Transverse colon (tissue), 4 donors: ENCODE measurements around the gene NLRP4. TPM values are rescaled to one million over a fixed set of nuclear protein-coding genes. Genes with fewer than 3 reads are reported as not detected.

ENCODE experiments used
- DNase-seq: peaks from one replicate; pipeline ENCODE4 v3.0.0-alpha.2; 2019
- H3K27ac ChIP-seq, 4 donors: fragments of 200-600 bp; sonication (generic); 2 replicates each; pipeline ENCODE4 v1.5.1; 2016 to 2018; ENCODE audit warnings: inconsistent platforms in 4 of 4
- H3K27me3 ChIP-seq: fragments of 200-600 bp; sonication (generic); 2 replicates; pipeline ENCODE4 v1.5.1; 2017; ENCODE audit warnings: inconsistent platforms
- H3K36me3 ChIP-seq, 4 donors: fragments of 200-600 bp; sonication (generic); 2 replicates each; pipeline ENCODE4 v1.5.1; 2017 to 2019; ENCODE audit warnings: inconsistent platforms in 4 of 4
- H3K4me1 ChIP-seq, 4 donors: fragments of 200-600 bp; sonication (generic); 2 replicates each; pipeline ENCODE4 v1.5.1; 2017 to 2020; ENCODE audit warnings: inconsistent platforms in 4 of 4
- H3K4me3 ChIP-seq, 4 donors: fragments of 200-600 bp; sonication (generic); 1 replicate in 1 of 4; 2 replicates in 3 of 4; pipeline versions ENCODE4 v1.5.1 to v1.6.1; 2017 to 2019; ENCODE audit warnings: inconsistent platforms in 4 of 4
- H3K9me3 ChIP-seq, 2 donors: fragments of 200-600 bp; sonication (generic); 2 replicates each; pipeline ENCODE4 v1.5.1; 2017 to 2019; ENCODE audit warnings: inconsistent platforms in 2 of 2
- EP300 ChIP-seq: sonication (generic); formaldehyde crosslinking; IDR thresholded peaks from one replicate; pipeline ENCODE4 v1.6.1; 2017; ENCODE audit warnings: antibody characterized with exemption, low read depth
- POLR2A ChIP-seq: fragments of 450-650 bp; IDR thresholded peaks from one replicate; pipeline ENCODE4 v1.6.1; 2016; ENCODE audit warnings: antibody characterized with exemption, mild to moderate bottlenecking, moderate library complexity
- POLR2AphosphoS5 ChIP-seq, 3 donors: sonication (generic); formaldehyde crosslinking; IDR thresholded peaks; one replicate each; pipeline ENCODE4 v1.6.1; 2016; ENCODE audit warnings: antibody characterized with exemption in 3 of 3
- WGBS, 2 donors: methylation state at CpG; one replicate each; pipeline ENCODE4 v1.1.5; 2018; ENCODE audit warnings: low coverage in 1 of 2; 5-methylcytosine and 5-hydroxymethylcytosine counted together
- in situ Hi-C, 4 donors: fragments of 200-750 bp; cut with MboI; loops; one replicate each; pipeline versions ENCODE4 v1.15.0 to v1.15.1; 2017; ENCODE audit warnings: low sequenced_read_pairs in 3 of 4, low pct_ligation_motif_present in 1 of 4, low pct_unique_long_range_greater_than_20kb in 1 of 4
- intact Hi-C: fragments of 100-400 bp; cut with DNase I; formaldehyde crosslinking; loops from one replicate; pipeline ENCODE4 v1.15.1; 2023; ENCODE audit warnings: low total_unique reads
- total RNA-seq, 4 donors: library from RNA; depleted of rRNA; stranded (reverse); fragments of >200 nt; gene quantifications; one replicate each; pipeline ENCODE4 v1.1.0, GENCODE V29; 2016
- TF ChIP-seq, protein P1 (sequence below), 5 experiments: fragments of 200-600 bp in 3 of 5; fragments of 450-650 bp in 2 of 5; sonication (generic) in 3 of 5; IDR thresholded peaks; 1 replicate in 2 of 5; 2 replicates in 3 of 5; pipeline ENCODE4 v1.5.1; 2016 to 2017; ENCODE audit warnings: antibody characterized with exemption in 5 of 5, inconsistent platforms in 3 of 5, mild to moderate bottlenecking in 2 of 5, moderate library complexity in 1 of 5

NLRP4 gene, protein sequence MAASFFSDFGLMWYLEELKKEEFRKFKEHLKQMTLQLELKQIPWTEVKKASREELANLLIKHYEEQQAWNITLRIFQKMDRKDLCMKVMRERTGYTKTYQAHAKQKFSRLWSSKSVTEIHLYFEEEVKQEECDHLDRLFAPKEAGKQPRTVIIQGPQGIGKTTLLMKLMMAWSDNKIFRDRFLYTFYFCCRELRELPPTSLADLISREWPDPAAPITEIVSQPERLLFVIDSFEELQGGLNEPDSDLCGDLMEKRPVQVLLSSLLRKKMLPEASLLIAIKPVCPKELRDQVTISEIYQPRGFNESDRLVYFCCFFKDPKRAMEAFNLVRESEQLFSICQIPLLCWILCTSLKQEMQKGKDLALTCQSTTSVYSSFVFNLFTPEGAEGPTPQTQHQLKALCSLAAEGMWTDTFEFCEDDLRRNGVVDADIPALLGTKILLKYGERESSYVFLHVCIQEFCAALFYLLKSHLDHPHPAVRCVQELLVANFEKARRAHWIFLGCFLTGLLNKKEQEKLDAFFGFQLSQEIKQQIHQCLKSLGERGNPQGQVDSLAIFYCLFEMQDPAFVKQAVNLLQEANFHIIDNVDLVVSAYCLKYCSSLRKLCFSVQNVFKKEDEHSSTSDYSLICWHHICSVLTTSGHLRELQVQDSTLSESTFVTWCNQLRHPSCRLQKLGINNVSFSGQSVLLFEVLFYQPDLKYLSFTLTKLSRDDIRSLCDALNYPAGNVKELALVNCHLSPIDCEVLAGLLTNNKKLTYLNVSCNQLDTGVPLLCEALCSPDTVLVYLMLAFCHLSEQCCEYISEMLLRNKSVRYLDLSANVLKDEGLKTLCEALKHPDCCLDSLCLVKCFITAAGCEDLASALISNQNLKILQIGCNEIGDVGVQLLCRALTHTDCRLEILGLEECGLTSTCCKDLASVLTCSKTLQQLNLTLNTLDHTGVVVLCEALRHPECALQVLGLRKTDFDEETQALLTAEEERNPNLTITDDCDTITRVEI
- not detected for total RNA-seq

DNA sequence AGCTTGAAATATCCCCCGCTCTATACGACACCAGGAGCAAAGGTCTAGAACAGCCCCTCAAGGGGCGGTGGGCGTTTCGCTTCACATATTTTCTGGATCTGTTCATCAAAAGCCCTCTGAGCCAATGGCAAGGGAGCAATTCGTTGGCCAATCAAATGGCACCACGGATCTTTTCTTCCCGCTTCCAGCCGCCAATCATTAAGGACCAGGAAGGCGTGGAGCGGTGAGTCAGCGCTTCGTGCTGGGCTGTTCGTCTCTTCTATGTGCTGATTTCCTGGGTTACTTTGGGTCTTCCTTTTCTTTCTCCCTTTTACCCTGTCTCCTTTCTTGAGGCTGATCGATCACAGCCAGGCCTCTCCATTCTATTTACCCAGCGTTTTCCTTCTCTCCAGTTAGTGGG lies at the start of gene NLRP4:
Gene NLRP4, plus strand, starts transcription at position 201 of the 400 bp plus-strand sequence. CDS start 15,541 bp downstream, outside the sequence.
- in situ Hi-C loops (no loop called here), intact Hi-C loops (no loop called here)
- TF ChIP-seq POLR2A (no peak), EP300 (no peak), POLR2AphosphoS5 (IDR thresholded peaks at IDR 0.05) (no peak)
- TF ChIP-seq, protein P1, sequence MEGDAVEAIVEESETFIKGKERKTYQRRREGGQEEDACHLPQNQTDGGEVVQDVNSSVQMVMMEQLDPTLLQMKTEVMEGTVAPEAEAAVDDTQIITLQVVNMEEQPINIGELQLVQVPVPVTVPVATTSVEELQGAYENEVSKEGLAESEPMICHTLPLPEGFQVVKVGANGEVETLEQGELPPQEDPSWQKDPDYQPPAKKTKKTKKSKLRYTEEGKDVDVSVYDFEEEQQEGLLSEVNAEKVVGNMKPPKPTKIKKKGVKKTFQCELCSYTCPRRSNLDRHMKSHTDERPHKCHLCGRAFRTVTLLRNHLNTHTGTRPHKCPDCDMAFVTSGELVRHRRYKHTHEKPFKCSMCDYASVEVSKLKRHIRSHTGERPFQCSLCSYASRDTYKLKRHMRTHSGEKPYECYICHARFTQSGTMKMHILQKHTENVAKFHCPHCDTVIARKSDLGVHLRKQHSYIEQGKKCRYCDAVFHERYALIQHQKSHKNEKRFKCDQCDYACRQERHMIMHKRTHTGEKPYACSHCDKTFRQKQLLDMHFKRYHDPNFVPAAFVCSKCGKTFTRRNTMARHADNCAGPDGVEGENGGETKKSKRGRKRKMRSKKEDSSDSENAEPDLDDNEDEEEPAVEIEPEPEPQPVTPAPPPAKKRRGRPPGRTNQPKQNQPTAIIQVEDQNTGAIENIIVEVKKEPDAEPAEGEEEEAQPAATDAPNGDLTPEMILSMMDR (IDR thresholded peaks at IDR 0.05): no peak
- Histone ChIP-seq H3K27me3 (peaks cover 5% of the 10 kb centered on the region), H3K9me3 (peaks cover 0 to under 1% of the 10 kb centered on the region in 2 donors), H3K4me3 (no peak within 1 kb of the TSS), H3K4me1 (no peaks in the 10 kb centered on the region), H3K27ac (no peak within 1 kb of the TSS), H3K36me3 (no peaks in the 10 kb centered on the region)
- WGBS, 2 donors: 89% methylated on average over 6 to 16 of the region's 16 CpGs
- DNase-seq: no peak

DNA sequence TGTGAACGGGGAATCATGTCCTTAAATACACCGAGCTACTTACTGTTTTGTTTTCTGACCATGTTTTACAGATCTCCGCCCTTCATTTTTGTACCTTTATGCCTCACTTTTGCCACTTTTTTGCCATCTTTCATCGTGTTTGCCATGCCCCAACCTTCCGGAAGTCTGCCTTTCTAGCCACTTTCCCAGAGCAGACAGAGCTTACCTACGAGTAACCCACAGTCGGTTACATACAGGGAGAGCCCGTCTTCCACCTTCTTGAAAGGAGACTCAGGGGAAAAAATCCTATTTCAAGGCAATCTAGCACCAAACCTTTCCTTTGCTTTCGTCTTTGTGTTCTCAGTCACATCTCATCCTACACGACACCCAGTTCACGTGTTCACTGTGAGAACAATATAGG lies 41.3 kb upstream of the NLRP4 start:
- Histone ChIP-seq H3K4me1 (no peaks in the 10 kb centered on the region), H3K27ac (no peak overlapping the region), H3K36me3 (no peaks in the 10 kb centered on the region), H3K4me3 (no peak overlapping the region), H3K27me3 (no peaks in the 10 kb centered on the region), H3K9me3 (no peaks in the 10 kb centered on the region)
- in situ Hi-C loops: no loop called here
- WGBS, 2 donors: 86 to 93% methylated on average over 10 to 11 of the region's 11 CpGs
- no peak for DNase-seq
- TF ChIP-seq POLR2AphosphoS5 (IDR thresholded peaks at IDR 0.05): no peak
- no peak for TF ChIP-seq POLR2A
- no peak for TF ChIP-seq EP300
- TF ChIP-seq, protein P1 (IDR thresholded peaks at IDR 0.05): no peak
- intact Hi-C loops: no loop called here

DNA sequence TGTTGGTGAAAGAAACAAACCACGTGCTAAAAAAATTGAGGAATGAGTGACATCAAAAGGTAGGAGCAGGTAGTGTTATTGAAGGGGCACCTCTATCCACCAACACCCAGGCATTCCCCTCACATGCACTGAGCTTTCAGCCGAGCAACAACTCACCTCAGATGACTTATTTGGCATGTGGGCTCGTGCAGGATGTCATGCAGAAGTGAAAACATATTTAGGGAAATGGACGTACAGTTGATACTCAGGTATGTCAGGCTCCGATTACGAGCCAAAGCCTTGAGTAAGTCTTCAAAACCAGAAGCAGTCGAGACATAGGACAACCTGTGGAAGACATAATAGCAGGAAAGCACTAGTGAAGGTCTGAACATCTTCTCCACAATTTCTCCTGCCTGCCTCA lies 34.9 kb upstream of the NLRP4 start:
- in situ Hi-C loops (no loop called here), intact Hi-C loops (no loop called here)
- WGBS, 2 donors: 14 to 67% methylated on average over 1 to 7 of the region's 7 CpGs
- H3K27me3 ChIP-seq: no peaks in the 10 kb centered on the region
- no peaks in the 10 kb centered on the region for H3K36me3 ChIP-seq
- no peak overlapping the region for H3K4me3 ChIP-seq
- no peaks in the 10 kb centered on the region for H3K4me1 ChIP-seq
- H3K27ac ChIP-seq: no peak overlapping the region
- DNase-seq: no peak
- H3K9me3 ChIP-seq: no peaks in the 10 kb centered on the region
- no peak for TF ChIP-seq POLR2AphosphoS5 (IDR thresholded peaks at IDR 0.05)
- TF ChIP-seq, protein P1 (IDR thresholded peaks at IDR 0.05): no peak
- no peak for TF ChIP-seq EP300
- no peak for TF ChIP-seq POLR2A

DNA sequence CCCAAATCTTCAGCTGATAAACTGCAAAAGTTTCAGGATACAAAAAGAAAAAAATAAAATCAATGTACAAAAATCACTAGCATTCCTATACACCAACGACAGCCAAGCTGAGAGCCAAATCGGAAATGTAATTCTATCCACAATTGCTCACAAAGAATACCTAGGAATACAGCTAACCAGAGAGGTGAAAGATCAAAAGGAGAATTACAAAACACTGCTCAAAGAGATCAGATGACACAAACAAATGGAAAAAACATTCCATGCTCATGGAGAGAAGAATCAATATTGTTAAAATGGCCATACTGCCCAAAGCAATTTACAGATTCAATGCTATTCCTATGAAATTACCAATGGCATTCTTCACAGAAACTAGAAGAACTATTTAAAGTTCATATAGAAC lies 34.1 kb upstream of the NLRP4 start:
- Histone ChIP-seq H3K4me3 (no peak overlapping the region), H3K36me3 (no peaks in the 10 kb centered on the region), H3K4me1 (no peaks in the 10 kb centered on the region), H3K27me3 (no peaks in the 10 kb centered on the region), H3K27ac (no peak overlapping the region), H3K9me3 (no peaks in the 10 kb centered on the region)
- intact Hi-C loops: no loop called here
- DNase-seq: no peak
- in situ Hi-C loops: no loop called here
- TF ChIP-seq, protein P1 (IDR thresholded peaks at IDR 0.05): no peak
- TF ChIP-seq POLR2AphosphoS5 (IDR thresholded peaks at IDR 0.05) (no peak), EP300 (no peak), POLR2A (no peak)
- WGBS, 2 donors: 84 to 85% methylated on average over 2 of the region's 2 CpGs
